IMR-90 (cell line): Measurements from ENCODE around the gene DDX27.

Source experiments
- CTCF ChIP-seq: conservative IDR thresholded peaks from 2 replicates; pipeline ENCODE4 v1.5.1; 2012; ENCODE audit warnings: mild to moderate bottlenecking, low read depth, low read length, improper control_type of control experiment
- MAFK ChIP-seq: IDR thresholded peaks from 2 replicates; pipeline ENCODE4 v1.6.1; 2012; ENCODE audit warnings: low read depth, low read length, improper control_type of control experiment
- POLR2A ChIP-seq: IDR thresholded peaks from 2 replicates; pipeline ENCODE4 v1.6.1; 2012; ENCODE audit warnings: mild to moderate bottlenecking, low read depth, low read length
- RAD21 ChIP-seq: IDR thresholded peaks from 2 replicates; pipeline ENCODE4 v1.6.1; 2012; ENCODE audit warnings: low read length, improper control_type of control experiment
- SMC3 ChIP-seq: fragments of 150-350 bp; IDR thresholded peaks from 2 replicates; pipeline ENCODE4 v1.6.1; 2016; ENCODE audit warnings: low read depth, mild to moderate bottlenecking, antibody characterized with exemption, low read length, moderate library complexity
- USF2 ChIP-seq: fragments of 150-350 bp; IDR thresholded peaks from 2 replicates; pipeline ENCODE4 v1.6.1; 2017; ENCODE audit warnings: mild to moderate bottlenecking, antibody characterized with exemption, low read length, low read depth

DNA sequence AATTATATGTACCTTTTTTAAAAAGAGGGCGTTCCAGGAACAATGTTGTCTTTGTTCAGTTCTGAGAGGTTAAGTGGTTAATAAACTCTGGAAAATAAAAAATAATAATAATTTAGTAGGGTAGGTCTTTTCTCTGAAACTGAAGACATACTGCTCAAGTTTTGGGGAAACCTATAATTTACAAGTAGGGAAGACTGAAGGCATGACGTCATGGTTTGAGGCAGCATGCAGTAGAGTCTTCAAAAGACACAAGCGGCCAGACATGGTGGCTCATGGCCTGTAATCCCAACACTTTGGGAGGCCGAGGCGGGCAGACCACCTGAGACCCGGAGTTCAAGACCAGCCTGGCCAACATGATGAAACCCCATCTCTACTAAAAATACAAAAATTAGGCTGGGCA lies 45.0 kb upstream of the DDX27 start:
- TF ChIP-seq CTCF: no peak
- TF ChIP-seq USF2: no peak
- no peak for TF ChIP-seq POLR2A
- no peak for TF ChIP-seq RAD21
- TF ChIP-seq MAFK: no peak
- no peak for TF ChIP-seq SMC3
